NOMO-1 (cell line): Measurements from ENCODE around the gene KLK6.

Experiments used
- DNase-seq, 2 experiments: peaks; one replicate each; lab custom pipeline; 2025; ENCODE audit not compliant: unreplicated experiment in 2 of 2; lab: John Stamatoyannopoulos, UW

The KLK6 gene

GRCh38 chr19:50959731-50960500, 9.5 kb downstream of the KLK6 start:
- no peak for DNase-seq

- DNase-seq, result no peak
Observed at GRCh38 chr19:50957587-50957986, 11.8 kb downstream of the KLK6 start.

GRCh38 chr19:50952910-50953309, 16.5 kb downstream of the KLK6 start, which contains the start of gene KLK5:
Gene KLK5 (minus strand): TSS chr19:50953038. CDS start chr19:50952657, 381 bp downstream.
- DNase-seq, result no peak

- no peak for DNase-seq
Observed at GRCh38 chr19:50949861-50950260, 19.5 kb downstream of the KLK6 start.

- DNase-seq, result no peak
Observed at GRCh38 chr19:50947123-50947522, 22.3 kb downstream of the KLK6 start.

GRCh38 chr19:50944795-50945194, 24.6 kb downstream of the KLK6 start:
- no peak for DNase-seq

GRCh38 chr19:50943074-50943828, 26.1 kb downstream of the KLK6 start:
- DNase-seq, result no peak

GRCh38 chr19:50939596-50939995, 29.8 kb downstream of the KLK6 start:
- peak; percentile 7 to 13 for DNase-seq

GRCh38 chr19:50933640-50934039, 35.8 kb downstream of the KLK6 start:
- no peak for DNase-seq

GRCh38 chr19:50932690-50933083, 36.7 kb downstream of the KLK6 start:
- DNase-seq, result no peak

- DNase-seq, result no peak
Observed at GRCh38 chr19:50932018-50932689, 37.2 kb downstream of the KLK6 start.

- no peak for DNase-seq
Observed at GRCh38 chr19:50931023-50931422, 38.4 kb downstream of the KLK6 start.

GRCh38 chr19:50928831-50929230, 40.6 kb downstream of the KLK6 start:
- DNase-seq, result no peak

GRCh38 chr19:50926144-50926543, 43.2 kb downstream of the KLK6 start:
- DNase-seq, result no peak

GRCh38 chr19:50925734-50926133, 43.7 kb downstream of the KLK6 start:
- DNase-seq, result no peak

GRCh38 chr19:50924586-50924985, 44.8 kb downstream of the KLK6 start:
- no peak for DNase-seq

GRCh38 chr19:50922317-50922853, 47.0 kb downstream of the KLK6 start:
- DNase-seq, result peak; percentile 77 to 83

- no peak for DNase-seq
Observed at GRCh38 chr19:50921426-50922316, 47.7 kb downstream of the KLK6 start.

- no peak for DNase-seq
Observed at GRCh38 chr19:50916069-50916468, 53.3 kb downstream of the KLK6 start.
